GM10248 (cell line): ENCODE measurements around the gene SLC9A5.

Experiments
- CTCF ChIA-PET: fragments of 300-600 bp; sonication (Branson Sonifier 250); formaldehyde crosslinking; extraction: SDS; loops from one replicate; lab custom pipeline; 2021; ENCODE audit warnings: antibody characterized with exemption; lab: Yijun Ruan, JAX
- POLR2A ChIA-PET: fragments of 350-650 bp; sonication (Branson Sonifier 250); formaldehyde crosslinking; extraction: SDS; loops from one replicate; lab custom pipeline; 2020; ENCODE audit warnings: antibody characterized with exemption; lab: Yijun Ruan, JAX
- DNase-seq: peaks from one replicate; pipeline ENCODE4 v3.0.0; 2012; ENCODE audit errors: extremely low spot score
- TF ChIP-seq, protein P1 (sequence below): IDR thresholded peaks from 2 replicates; pipeline ENCODE4 v1.5.1; 2012; ENCODE audit warnings: mild to moderate bottlenecking, low read depth; ENCODE audit errors: extremely low read depth, missing control alignments, control extremely low read depth

SLC9A5 gene

GRCh38 chr16:67283826-67284555 lies 35.2 kb downstream of the SLC9A5 start:
- ChIA-PET POLR2A (no interaction called here), CTCF (interaction anchor here (1.0 to 3.1 kb wide), 8 partner anchors 15 to 237 kb away, joined by 3 to 8 read pairs (median 3); partner anchors contain the start of genes KCTD19 and LRRC36)
- TF ChIP-seq, protein P1, sequence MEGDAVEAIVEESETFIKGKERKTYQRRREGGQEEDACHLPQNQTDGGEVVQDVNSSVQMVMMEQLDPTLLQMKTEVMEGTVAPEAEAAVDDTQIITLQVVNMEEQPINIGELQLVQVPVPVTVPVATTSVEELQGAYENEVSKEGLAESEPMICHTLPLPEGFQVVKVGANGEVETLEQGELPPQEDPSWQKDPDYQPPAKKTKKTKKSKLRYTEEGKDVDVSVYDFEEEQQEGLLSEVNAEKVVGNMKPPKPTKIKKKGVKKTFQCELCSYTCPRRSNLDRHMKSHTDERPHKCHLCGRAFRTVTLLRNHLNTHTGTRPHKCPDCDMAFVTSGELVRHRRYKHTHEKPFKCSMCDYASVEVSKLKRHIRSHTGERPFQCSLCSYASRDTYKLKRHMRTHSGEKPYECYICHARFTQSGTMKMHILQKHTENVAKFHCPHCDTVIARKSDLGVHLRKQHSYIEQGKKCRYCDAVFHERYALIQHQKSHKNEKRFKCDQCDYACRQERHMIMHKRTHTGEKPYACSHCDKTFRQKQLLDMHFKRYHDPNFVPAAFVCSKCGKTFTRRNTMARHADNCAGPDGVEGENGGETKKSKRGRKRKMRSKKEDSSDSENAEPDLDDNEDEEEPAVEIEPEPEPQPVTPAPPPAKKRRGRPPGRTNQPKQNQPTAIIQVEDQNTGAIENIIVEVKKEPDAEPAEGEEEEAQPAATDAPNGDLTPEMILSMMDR = no peak
- DNase-seq = no peak

- no peak for DNase-seq
- ChIA-PET POLR2A (no interaction called here), CTCF (interaction anchor here (1.0 to 3.1 kb wide), 7 partner anchors 14 to 181 kb away, joined by 3 to 8 read pairs (median 3); no protein-coding TSS in a partner anchor)
- TF ChIP-seq, protein P1 = no peak
Measured at GRCh38 chr16:67284699-67285646, 36.2 kb downstream of the SLC9A5 start.

- ChIA-PET POLR2A (interaction anchor here (0.8 kb wide), 1 partner anchor 21 kb away, joined by 3 read pairs; no protein-coding TSS in a partner anchor), CTCF (interaction anchor here (1.0 to 3.1 kb wide), 6 partner anchors 8 to 333 kb away, joined by 3 to 8 read pairs (median 4); no protein-coding TSS in a partner anchor)
- no peak for DNase-seq
Measured at GRCh38 chr16:67286441-67287235, 37.9 kb downstream of the SLC9A5 start.

GRCh38 chr16:67287960-67288359 lies 39.2 kb downstream of the SLC9A5 start:
- ChIA-PET CTCF (interaction anchor here (0.8 to 1.4 kb wide), 2 partner anchors 9 to 128 kb away, joined by 3 to 4 read pairs; partner anchors contain the start of gene ZDHHC1), POLR2A (no interaction called here)
- TF ChIP-seq, protein P1 = no peak
- DNase-seq = no peak

More at GRCh38 chr16:67286441-67287235, 37.9 kb downstream of the SLC9A5 start:
- TF ChIP-seq, protein P1 = no peak

- DNase-seq = no peak
- TF ChIP-seq, protein P1 = no peak
- ChIA-PET POLR2A (no interaction called here), CTCF (interaction anchor here (3.2 kb wide), 1 partner anchor 10 kb away, joined by 11 read pairs; no protein-coding TSS in a partner anchor)
Measured at GRCh38 chr16:67291461-67291860, 42.7 kb downstream of the SLC9A5 start.
